Activated CD4-positive, CD25-positive, alpha-beta regulatory T cell treated with anti-CD3 and anti-CD28 coated beads, Interleukin-2, amount 50 U/mL, for 16 hours (primary cell): ENCODE data around the gene TUFT1.

Experiments
- DNase-seq: peaks from one replicate; pipeline ENCODE4 v3.0.0-alpha.2; 2020; ENCODE audit warnings: low read depth, low spot score

Gene TUFT1

DNA sequence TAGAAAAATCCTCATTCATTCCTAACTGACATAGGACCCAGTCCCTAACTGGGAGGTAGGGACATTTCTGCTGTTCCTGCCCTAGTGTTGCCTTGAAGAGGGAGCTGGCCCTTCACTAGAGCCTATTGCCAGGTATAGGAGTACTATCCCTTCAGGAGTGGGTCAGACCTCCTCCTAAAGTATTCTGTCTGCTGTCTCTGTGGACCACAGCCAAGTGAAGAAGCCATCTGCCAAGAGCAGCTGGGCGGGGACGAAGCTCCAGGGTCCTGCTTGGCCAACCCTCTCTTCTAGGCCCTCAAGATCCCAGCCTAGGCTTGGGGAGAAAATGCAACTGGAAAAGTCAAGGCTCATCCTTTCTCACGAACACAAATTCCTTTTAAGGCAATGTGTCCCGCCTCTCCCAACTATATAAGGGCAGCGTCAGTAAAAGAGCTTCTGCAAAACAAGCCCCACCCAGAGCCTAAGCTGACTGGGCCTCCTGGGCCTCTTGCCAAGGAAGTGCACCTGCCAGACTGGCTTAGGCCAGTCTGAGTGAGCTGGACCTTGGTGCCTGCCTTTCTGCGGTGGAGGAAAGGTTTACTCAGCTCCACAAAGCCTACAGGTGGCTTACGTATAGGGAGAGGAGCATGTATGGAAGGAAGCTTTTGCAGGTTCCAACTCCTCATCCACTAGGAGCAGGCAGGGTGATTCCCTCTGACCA lies 638 bp upstream of the TUFT1 start:
- no peak for DNase-seq

DNA sequence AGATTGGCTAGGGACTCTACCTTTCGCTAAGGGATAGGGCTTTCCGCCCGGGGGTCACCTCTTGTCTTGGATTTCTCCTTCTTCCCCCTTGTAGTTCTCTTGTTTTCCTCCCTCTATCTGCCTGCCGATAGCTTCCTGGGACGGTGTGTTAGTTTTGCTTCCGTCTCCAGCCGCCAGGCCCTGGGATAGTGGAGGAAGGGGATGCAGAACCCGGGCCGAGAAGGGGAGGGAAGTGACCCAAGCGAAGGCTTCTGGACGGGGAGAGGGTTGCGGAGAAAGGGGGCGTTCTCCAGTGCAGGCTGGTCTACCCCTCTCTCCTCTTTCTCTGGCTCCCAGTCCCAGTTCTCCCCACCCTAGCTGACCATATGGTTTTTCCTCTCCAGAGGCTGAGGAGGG lies 871 bp downstream of the TUFT1 start:
- no peak for DNase-seq

DNA sequence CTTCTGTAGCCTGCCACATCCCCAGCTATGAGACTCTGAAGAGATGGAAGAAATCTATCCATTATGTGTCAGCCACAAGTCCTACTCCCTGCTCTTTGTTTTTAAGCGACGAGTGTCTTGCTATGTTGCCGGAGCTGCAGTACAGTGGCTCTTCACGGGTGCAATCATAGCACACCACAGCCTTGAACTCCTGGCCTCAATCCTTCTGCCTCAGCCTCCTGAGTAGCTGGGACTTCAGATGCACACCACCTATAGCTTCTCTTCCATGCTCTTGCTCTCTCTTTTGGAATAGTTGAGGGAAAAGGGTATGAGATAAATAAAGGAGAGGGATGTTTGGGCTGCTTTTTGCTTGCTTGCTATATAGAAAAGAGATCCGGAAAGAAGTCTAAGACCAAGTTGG lies 1.6 kb downstream of the TUFT1 start:
- DNase-seq, result no peak

DNA sequence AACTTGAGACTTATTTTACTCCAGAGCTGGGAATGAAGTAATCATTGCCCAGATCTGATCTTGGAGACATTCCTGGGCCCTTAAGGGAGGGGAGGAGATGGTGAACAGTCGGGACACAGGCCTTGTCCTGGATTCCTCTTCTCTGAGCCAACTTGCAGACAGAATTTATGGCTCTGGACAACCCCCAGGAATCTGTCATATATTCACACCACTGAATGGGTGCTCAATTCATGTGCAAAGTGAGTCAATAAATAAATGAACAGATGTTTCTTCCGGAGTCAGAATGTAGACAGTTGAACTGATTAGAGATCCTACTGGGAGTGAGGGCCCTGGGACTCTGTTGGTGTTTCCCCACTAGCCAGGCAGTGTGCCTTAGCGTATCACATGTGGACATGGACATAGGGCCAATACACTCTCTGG lies 2.6 kb downstream of the TUFT1 start:
- no peak for DNase-seq

DNA sequence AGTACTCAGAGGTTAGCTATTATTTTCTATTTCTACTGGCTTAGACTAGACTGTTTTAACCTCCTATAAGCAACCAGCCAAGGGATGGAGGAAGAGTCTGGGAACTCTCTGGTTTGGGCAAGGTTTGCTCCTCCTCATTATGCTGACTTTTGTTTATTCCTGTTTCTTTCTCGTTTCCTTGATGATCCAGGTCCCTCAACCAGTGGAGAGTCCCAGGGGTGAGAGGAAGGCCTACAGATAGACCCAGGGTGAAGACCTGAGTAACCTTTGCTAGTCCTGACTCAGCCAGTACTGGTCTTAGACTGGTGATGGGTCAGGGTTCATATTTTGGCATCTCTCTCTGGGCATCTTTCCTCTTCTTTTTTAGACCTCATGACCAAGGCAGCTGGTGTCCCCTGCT lies 5.4 kb downstream of the TUFT1 start:
- no peak for DNase-seq

DNA sequence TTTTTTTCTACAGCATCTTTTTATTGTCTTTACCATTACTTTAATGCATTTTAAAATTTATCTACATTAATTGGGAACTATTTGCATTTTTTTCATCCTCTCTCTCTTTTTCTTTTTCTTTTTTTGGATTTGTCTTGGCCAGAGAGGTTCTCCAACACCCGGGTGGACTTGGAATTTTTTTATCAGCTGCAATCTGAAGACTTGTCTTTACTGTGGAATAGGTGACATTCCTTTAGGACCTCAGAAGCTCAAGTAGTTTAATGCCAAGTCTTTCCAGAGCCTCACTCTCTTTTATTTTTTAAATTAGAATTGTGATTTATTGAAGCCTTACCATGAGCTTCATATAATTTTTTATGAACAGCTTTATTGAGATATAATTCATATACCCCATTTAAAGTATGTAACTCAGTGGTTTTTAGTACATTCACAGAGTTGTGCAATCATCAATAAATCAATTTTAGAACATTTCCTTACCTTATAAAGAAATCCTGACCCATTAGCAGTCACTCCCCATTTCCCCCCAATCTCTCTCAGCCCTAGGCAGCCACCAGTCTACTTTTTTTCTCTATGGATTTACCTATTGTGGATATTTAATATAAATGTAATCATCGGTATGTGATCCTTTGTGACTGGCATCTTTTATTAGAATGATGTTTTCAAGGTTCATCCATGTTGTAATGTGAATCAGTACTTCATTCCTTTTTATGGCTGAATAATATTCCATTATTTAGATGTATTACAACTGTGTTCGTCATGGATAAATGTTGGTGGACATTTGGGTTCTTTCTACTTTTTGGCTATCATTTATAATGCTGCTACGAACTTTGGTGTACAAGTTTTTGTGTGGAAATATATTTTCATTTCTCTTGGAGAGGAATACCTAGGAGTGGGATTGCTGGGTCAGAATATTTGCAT lies 6.2 kb downstream of the TUFT1 start:
- no peak for DNase-seq

DNA sequence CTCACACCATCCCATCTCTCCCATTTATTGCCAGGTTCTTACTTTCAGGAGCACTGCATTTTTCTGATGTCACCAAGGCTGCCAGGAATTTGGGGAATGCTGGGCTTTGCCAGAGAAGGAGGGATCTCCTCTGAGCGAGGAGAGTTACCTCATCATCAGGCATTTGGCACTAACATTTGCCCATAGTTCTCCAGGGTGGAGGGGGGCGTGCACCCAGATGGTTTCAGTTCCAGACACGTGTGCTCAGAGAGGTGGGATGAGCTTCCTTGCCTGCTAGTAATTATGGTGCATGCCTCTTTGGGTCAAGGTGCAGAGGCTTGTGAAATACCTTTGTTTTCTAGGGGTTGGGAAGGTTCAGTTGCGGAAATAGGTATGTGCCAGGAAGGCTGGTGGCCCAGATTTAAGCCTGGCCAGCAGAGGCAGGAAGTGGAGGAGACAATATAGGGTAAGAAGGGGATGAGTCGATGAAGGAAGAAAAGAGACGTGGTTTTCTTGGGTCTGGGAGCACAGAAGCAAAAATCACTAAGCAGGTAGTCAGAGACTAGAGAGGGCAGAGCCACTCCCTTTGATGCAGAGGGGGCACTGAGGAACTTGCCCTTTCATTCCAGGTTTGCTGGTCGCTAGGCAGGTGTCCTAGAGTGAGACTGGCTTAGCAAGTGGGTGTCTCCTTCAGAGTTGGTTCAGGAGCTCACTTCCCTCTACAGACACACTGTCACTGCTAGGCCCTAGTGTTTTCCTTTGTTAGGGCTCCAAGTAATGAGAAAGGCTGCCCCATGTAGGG lies 7.2 kb downstream of the TUFT1 start:
- no peak for DNase-seq

DNA sequence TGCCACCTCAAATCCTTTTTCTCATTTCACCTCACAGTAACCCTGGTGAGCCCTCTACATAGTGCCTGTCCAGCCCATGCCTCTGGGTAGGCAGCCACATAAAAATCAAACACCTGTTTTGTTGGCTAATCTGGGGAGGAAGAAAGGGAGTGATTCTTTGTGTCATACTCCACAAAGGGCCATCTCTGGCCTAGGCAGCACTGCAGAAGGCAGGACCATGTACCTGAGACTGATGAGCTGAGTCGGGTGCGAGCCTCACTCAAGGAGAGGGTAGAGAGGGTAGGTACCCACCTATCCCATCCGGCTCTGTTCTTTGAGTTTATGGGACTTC lies 7.8 kb downstream of the TUFT1 start:
- DNase-seq, result no peak

DNA sequence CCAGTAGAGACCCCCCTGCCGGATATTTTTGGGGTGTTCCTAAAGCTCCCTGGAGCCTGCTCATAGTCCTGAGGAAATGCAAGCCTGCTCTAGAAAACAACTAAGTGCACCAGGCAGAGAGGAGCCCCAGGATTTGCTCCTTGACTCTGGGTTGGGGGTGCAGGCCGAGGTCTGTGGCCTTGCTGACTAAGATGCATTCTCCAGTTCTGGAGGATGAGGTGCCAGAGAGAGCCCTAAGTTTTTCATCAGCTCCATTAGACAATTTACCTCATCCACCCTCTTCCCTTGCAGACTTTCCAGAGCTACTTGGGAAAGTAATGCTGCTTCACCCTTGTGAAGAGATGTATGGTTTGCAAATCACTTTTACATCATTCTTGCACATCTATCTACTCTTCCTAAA lies 9.1 kb downstream of the TUFT1 start:
- no peak for DNase-seq

DNA sequence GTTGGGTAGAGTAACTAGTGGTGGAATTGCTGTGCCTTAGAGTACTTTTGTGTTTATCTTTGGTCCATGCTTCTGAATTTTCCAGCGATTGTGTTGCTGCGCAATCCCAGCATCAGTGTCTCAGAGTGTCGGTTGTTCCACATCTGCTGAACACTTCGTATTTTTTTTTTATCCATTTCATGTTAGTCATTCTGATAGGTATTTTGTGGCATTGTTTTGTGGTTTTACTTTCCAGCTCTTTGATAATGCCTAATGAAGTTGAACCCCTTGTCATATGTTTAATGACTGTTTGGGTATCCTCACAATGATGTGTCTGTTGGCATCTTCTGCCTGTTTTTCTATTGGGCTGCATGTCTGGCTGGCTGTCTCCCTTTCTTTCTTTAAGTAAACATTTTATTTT lies 13.6 kb downstream of the TUFT1 start:
- no peak for DNase-seq

DNA sequence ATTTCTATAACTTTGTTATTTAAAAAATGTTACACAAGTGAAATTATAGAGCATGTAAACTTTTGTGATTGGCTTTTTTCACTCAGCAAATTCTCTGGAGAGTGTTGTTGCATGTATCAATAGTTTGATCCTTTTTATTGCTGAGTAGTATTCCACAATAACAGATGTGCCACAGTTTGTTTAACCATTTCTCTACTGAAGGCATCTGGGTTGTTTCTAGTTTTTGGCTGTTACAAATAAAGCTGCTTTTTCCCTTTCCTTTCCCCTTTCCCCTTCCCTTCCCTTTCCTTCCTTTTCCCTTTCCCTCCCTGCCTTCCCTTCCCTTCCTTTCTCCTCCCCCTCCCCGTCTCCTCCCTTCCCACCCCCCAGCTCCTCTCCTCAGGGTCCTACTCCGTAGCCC lies 15.9 kb downstream of the TUFT1 start:
- DNase-seq, result no peak

DNA sequence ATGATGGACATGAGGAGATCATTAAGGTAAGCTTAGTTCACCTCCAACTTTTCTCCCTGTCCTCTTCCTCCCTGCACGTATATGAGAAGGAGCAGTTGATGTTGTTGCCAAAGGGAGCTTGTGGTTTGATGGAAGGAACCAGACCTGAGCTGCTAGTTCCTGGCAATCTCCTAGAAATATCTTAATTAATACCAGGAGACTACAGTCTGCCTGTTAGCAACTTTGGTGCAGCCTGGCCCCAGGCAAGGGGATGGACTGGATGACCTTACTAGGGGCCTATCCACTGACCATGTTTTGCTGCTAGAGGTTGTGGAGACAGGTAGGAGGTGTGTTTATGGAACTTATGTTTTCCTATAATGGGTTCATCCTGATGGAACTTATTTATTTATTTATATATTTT lies 22.6 kb downstream of the TUFT1 start:
- no peak for DNase-seq

DNA sequence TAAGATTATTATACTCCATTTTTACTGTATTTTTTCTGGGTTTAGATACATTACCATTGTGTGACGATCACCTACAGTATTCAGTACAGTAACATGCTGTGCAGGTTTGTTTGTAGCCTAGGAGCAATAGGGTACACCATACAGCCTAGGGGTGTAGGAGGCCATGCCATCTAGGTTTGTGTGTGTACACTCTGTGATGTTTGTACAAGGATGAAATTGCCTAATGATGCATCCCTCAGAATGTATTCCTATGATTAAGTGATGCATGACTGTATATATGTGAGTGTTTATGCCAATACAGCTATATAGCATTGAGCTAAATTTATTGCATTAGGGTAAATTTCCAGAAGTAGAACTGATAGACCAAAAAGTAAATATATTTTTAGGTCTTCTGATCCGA lies 23.3 kb downstream of the TUFT1 start:
- DNase-seq, result no peak

DNA sequence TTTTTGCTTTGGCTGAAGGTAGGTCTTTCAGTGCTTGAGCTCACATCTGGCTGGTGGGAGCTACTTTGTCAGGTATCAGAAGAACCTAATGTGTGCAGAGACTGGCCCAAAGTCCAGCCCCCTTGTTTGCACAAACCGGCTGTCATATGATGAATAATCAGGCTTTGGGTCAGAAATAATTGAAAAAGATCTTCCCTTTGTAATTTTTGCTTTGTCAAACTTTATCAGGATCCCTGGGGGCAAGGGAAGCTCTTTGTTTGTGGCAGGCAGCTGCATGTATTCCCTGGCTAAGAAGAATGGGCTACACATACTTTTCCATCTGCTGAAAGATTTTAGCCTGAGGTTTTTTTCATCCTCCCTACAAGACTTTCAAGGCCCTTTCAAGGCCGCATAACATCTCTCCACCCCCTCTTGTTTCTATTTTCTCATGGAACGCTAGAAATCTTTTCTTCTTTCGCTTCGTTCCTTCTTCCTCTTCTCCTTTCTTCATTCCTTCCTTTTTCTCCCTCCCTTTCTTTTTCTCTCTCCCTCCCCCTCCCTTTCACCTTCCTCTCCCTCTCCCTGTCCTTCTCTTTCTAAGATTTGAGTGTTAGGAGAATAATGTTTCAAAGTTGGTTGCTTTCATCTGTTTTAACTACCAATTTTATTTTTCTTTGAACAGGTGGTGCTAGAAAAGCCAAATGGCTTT lies 25.5 kb downstream of the TUFT1 start:
- DNase-seq, result no peak

DNA sequence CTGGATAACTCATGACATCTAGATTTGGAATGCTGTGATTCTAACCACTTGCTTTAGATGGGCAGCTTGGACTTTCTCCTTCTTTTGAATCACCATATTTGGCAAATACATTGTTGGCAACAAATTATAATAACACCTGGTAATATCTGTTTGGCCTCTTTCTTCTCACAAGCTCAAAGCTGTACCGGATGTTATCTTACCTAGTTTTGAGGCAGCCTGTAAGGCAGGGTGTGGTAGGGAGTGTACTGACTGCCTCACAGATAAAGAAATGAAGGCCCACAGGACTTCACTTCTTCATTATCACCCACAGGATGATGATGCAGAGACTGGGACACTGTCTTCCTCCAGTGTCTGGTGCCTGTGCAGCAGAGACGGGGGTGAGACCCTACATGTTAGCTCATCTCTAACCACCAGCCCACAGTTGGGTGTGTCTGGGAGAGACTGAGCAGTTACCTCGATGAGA lies 28.5 kb downstream of the TUFT1 start:
- no peak for DNase-seq

DNA sequence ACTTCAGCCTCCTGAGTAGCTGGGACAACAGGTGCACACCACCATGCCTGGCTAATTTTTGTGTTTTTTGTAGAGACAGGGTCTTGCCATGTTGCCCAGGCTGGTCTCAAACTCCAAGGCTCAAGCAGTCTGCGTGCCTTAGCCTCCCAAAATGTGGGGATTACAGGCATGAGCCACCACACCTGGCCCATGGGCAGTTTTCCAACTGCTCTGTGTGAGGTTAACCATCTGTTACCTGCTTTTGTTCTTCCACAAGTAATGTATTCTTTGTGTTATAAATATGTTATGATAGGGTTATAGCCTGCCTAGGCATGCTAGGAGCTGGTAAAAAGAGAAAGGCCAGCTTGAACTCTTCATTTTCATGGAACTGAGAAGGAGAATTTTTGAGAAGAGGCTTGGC lies 30.7 kb downstream of the TUFT1 start:
- no peak for DNase-seq

DNA sequence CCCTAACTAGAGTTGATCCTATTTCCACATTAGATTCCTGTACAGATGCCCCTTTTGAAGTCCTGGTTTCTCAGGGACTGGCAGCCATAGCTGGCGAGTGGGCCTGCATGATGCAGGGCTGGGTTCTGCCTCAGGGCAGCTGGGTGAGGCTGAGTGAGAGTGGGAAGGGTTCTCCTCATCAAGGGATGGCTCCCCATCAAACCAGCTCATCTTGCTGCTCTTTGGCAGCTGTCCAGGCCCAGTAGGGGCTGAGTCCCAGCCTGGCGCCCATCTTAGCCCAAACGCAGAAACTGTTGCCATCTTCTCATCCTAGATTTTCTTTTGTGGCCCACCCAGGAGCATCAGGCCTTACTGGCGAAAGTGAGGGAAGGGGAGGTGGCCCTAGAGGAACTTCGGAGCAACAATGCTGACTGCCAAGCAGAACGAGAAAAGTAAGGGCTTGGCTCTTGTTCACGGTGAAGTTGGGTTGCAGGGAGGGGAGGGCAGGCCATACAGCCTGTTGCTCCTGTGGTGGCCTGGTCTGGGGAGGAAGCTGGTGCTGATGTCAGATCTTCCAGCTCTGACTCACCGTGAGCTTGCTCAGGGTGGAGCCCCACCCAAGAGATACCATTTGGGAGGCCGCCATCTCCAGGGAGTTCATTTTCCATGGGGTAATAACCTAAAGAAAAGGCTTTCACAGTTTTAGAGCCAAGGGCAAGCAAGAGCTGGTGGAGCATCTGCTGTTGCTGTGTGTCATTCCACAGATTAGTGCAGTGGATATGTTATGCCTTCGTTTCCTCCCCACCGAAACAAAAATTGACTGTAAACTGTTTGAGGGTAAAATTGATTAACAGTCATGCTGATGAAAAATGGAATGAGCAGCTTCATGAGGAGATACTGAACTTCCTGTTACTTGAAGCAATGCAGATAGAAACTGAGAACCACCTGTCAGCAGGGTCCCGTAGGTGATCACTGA lies 34.7 kb downstream of the TUFT1 start:
- DNase-seq, result no peak

DNA sequence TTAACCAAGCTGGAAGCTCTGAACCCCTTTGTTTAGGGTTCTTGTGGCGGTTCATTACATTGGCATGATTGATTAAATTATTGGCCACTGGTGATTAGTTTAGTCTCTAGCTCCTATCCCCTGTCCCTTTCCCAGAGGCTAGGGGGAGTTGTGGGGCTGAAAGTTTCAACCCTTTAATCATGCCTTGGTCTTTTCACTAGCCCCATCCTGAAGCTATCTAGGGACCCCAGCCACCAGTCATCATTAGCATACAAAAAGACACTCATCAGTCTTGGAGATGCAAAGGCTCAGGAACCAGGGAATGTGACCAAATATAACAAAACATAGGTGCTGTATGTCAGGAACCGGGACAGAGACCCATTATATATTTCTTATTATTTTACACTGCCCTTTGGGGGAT lies 37.1 kb downstream of the TUFT1 start:
- DNase-seq, result no peak

DNA sequence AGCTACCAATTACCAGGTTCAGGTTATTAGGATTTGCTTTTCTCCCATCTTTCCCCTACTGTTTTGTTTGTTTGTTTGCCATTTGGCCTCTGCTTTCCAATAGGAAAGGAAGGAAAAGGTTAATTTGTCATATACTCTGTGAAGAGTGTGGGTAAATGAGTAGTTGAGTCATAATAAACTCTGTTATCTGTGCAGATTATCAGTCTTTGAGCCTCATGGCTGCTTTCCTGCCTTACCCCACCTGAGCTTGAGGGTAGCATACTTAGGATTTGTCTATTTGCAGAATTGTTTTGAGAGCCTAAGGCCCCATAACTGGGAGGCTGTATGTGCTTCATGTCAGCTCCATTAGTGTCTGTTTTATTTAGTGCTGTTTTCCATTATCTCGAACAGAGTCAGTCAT lies 38.8 kb downstream of the TUFT1 start:
- no peak for DNase-seq

DNA sequence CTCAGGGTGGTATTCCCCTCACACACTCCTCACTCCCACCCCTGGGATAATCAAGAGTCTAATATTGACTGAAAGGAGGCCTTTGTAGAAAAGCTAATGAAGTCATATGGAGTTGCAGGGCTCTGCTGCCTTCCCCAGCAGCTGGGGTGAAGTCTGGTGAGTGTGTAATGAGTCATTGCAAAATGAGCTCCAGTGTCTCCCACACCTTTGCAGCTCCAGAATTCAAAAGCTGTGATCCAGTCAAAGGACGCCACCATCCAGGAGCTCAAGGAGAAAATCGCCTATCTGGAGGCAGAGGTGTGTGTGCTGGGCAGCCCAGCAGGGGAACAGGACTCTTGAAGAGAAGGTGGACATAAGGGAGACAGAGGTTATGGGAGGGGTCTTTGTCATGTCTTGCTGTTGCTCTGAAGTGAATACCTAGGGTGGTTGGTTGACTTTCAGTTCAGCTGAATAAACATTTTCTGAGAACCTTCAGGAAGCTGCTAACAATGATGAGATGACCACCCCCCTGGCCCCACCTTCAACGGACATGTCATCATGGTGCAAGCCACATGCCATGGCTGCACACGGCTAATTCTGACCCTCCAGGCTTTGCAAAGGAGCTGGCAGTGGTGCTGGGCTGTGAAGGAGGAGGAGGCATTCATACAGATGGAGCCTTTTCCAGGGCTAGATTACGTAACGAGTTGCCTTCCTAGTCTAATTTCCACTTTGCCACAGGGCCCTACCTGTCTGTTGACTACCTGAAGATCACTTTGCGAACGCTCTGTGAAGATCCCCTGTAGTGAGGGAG lies 39.5 kb downstream of the TUFT1 start:
- DNase-seq, result no peak
